IMR-90 (cell line): Measurements from ENCODE around the gene ESAM. TPM values are rescaled to one million over a fixed set of nuclear protein-coding genes. Genes with fewer than 3 reads are reported as not detected.

ENCODE experiments used
- ATAC-seq: fragments of 200-7000 bp; cut with Tn5 transposase; 2 replicates; pipeline ENCODE4 v1.9.1; 2020; ENCODE audit warnings: low read depth, mild to moderate bottlenecking, moderate library complexity
- BruUV-seq: library from RNA; stranded (reverse); fragments of 400-500 nt; replicated peaks from 2 replicates; lab custom pipeline; 2021; lab: Mats Ljungman, UMichigan
- CTCF ChIA-PET: fragments of 300-600 bp; formaldehyde crosslinking; extraction: SDS; loops from one replicate; lab custom pipeline; 2021; ENCODE audit warnings: antibody characterized with exemption; lab: Yijun Ruan, JAX
- POLR2A ChIA-PET: fragments of 300-600 bp; sonication (Branson Sonifier 250); formaldehyde crosslinking; loops from one replicate; lab custom pipeline; 2022; ENCODE audit warnings: antibody characterized with exemption; ENCODE audit not compliant: unreplicated experiment; lab: Charles Lee
- DNase-seq: peaks from one replicate; pipeline ENCODE4 v3.0.0; 2013
- H2AFZ ChIP-seq: replicated peaks from 2 replicates; pipeline ENCODE3; 2013; ENCODE audit warnings: low read length, mild to moderate bottlenecking; ENCODE audit not compliant: poor library complexity
- H2AK5ac ChIP-seq: 2 replicates; pipeline ENCODE4 v1.6.1; 2013; ENCODE audit warnings: low read depth, low read length, inconsistent platforms
- H2AK9ac ChIP-seq: replicated peaks from 2 replicates; pipeline ENCODE3; 2013; ENCODE audit warnings: mild to moderate bottlenecking, low read depth, low read length, moderate library complexity; ENCODE audit not compliant: poor library complexity
- H2BK120ac ChIP-seq: 2 replicates; pipeline ENCODE4 v1.6.1; 2013; ENCODE audit warnings: low read depth, low read length, inconsistent platforms
- H2BK15ac ChIP-seq: 3 replicates; pipeline ENCODE4 v1.6.1; 2013; ENCODE audit warnings: low read depth, low read length, inconsistent platforms
- H2BK20ac ChIP-seq: 2 replicates; pipeline ENCODE4 v1.6.1; 2013; ENCODE audit warnings: low read depth, mild to moderate bottlenecking, inconsistent platforms, low read length, moderate library complexity
- H2BK5ac ChIP-seq: 2 replicates; pipeline ENCODE4 v1.6.1; 2013; ENCODE audit warnings: mild to moderate bottlenecking, low read depth, low read length, inconsistent platforms; ENCODE audit not compliant: poor library complexity, severe bottlenecking
- H3K14ac ChIP-seq: replicated peaks from 2 replicates; pipeline ENCODE4 v1.6.1; 2013; ENCODE audit warnings: low read depth, low read length, inconsistent platforms
- H3K18ac ChIP-seq: 2 replicates; pipeline ENCODE4 v1.6.1; 2013; ENCODE audit warnings: low read depth, low read length, control low read depth
- H3K23ac ChIP-seq: 2 replicates; pipeline ENCODE4 v1.6.1; 2013; ENCODE audit warnings: low read depth, low read length, inconsistent platforms
- H3K27ac ChIP-seq: 2 replicates; pipeline ENCODE4 v1.5.1; 2013; ENCODE audit warnings: mild to moderate bottlenecking, control low read depth, low read length; ENCODE audit not compliant: insufficient read depth
- H3K27me3 ChIP-seq: 2 replicates; pipeline ENCODE4 v1.6.1; 2013; ENCODE audit warnings: low read length; ENCODE audit not compliant: control insufficient read depth, insufficient read depth
- H3K36me3 ChIP-seq: 2 replicates; pipeline ENCODE4 v1.6.1; 2013; ENCODE audit warnings: low read length, mixed read lengths; ENCODE audit not compliant: control insufficient read depth, insufficient read depth
- H3K4ac ChIP-seq: 2 replicates; pipeline ENCODE4 v1.6.1; 2013; ENCODE audit warnings: low read depth, low read length, inconsistent platforms
- H3K4me1 ChIP-seq: 2 replicates; pipeline ENCODE4 v1.6.1; 2013; ENCODE audit warnings: low read length, mixed read lengths; ENCODE audit not compliant: control insufficient read depth, insufficient read depth
- H3K4me2 ChIP-seq: 2 replicates; pipeline ENCODE4 v1.6.1; 2013; ENCODE audit warnings: low read depth, mild to moderate bottlenecking, control low read depth, low read length, moderate library complexity
- H3K4me3 ChIP-seq: 2 replicates; pipeline ENCODE4 v1.5.1; 2013; ENCODE audit warnings: low read depth, mild to moderate bottlenecking, control low read depth, low read length, moderate library complexity; ENCODE audit not compliant: insufficient read depth
- H3K56ac ChIP-seq: 2 replicates; pipeline ENCODE4 v1.6.1; 2013; ENCODE audit warnings: low read length, inconsistent platforms; ENCODE audit not compliant: insufficient read depth; ENCODE audit errors: extremely low read depth
- H3K79me1 ChIP-seq, 2 experiments: 2 replicates each; pipeline ENCODE4 v1.6.1; 2013; ENCODE audit warnings: low read length in 2 of 2, inconsistent platforms in 1 of 2, low read depth in 1 of 2
- H3K9ac ChIP-seq: 2 replicates; pipeline ENCODE4 v1.6.1; 2013; ENCODE audit warnings: low read depth, low read length, control low read depth
- H3K9me1 ChIP-seq: 2 replicates; pipeline ENCODE4 v1.6.1; 2013; ENCODE audit warnings: low read length, inconsistent platforms; ENCODE audit not compliant: insufficient read depth
- H3K9me3 ChIP-seq: 2 replicates; pipeline ENCODE4 v1.6.1; 2013; ENCODE audit warnings: low read length; ENCODE audit not compliant: control insufficient read depth, insufficient read depth
- H4K20me1 ChIP-seq: 2 replicates; pipeline ENCODE4 v1.6.1; 2013; ENCODE audit warnings: low read length, inconsistent platforms; ENCODE audit not compliant: insufficient read depth
- H4K5ac ChIP-seq: 2 replicates; pipeline ENCODE4 v1.6.1; 2013; ENCODE audit warnings: mild to moderate bottlenecking, low read depth, low read length, control low read depth
- H4K8ac ChIP-seq, 2 experiments: 2 replicates each; pipeline ENCODE4 v1.6.1; 2013; ENCODE audit warnings: low read depth in 2 of 2, low read length in 2 of 2, control low read depth in 1 of 2, inconsistent platforms in 1 of 2
- H4K91ac ChIP-seq: 2 replicates; pipeline ENCODE4 v1.6.1; 2013; ENCODE audit warnings: low read depth, low read length, inconsistent platforms; ENCODE audit not compliant: insufficient read depth
- MAZ ChIP-seq: IDR thresholded peaks from 2 replicates; pipeline ENCODE4 v1.6.1; 2012; ENCODE audit warnings: low read depth, mild to moderate bottlenecking, low read length, improper control_type of control experiment, moderate library complexity, borderline replicate concordance
- NFE2L2 ChIP-seq: fragments of 150-350 bp; IDR thresholded peaks from 2 replicates; pipeline ENCODE4 v1.6.1; 2016; ENCODE audit warnings: low read depth, mild to moderate bottlenecking, low read length
- RCOR1 ChIP-seq: IDR thresholded peaks from 2 replicates; pipeline ENCODE4 v1.6.1; 2012; ENCODE audit warnings: mild to moderate bottlenecking, low read length, improper control_type of control experiment; ENCODE audit not compliant: insufficient replicate concordance
- RFX5 ChIP-seq: IDR thresholded peaks from 2 replicates; pipeline ENCODE4 v1.8.0; 2012; ENCODE audit warnings: low read depth, mild to moderate bottlenecking, low read length, moderate library complexity
- WGBS, 2 experiments: methylation state at CpG; one replicate each; pipeline versions ENCODE4 v1.1.5 to v1.1.7; 2013; ENCODE audit warnings: missing lambda C conversion rate in 2 of 2; ENCODE audit not compliant: insufficient read length in 1 of 2; ENCODE audit errors: extremely low coverage in 2 of 2; 5-methylcytosine and 5-hydroxymethylcytosine counted together
- dilution Hi-C: fragments of 300-500 bp; cut with HindIII; formaldehyde crosslinking; loops from one replicate; pipeline ENCODE4 v1.14.3; 2018; ENCODE audit warnings: low sequenced_read_pairs; ENCODE audit not compliant: unreplicated experiment
- in situ Hi-C: fragments of 300-500 bp; cut with MboI; formaldehyde crosslinking; loops from 3 replicates; pipeline ENCODE4 v1.14.3; 2019; ENCODE audit warnings: low sequenced_read_pairs, inconsistent platforms, mixed read lengths
- intact Hi-C: fragments of 100-400 bp; cut with micrococcal nuclease; formaldehyde crosslinking; loops from 2 replicates; pipeline ENCODE4 v1.10.0; 2022
- polyA plus RNA-seq, 3 experiments: library from polyadenylated mRNA; depleted of rRNA; stranded (reverse); fragments of >200 nt; gene quantifications; 2 replicates each; pipeline ENCODE4 v1.2.3, GENCODE V29; 2012; ENCODE audit warnings: low replicate concordance in 1 of 3
- total RNA-seq: library from RNA; depleted of rRNA; stranded (reverse); fragments of >200 nt; gene quantifications from 2 replicates; pipeline ENCODE4 v1.2.3, GENCODE V29; 2012

ESAM gene
- total and polyA plus RNA-seq, 2 of the 4 experiments (the other 2 are of a cell fraction), result under 0.01 to 0.12 TPM

DNA sequence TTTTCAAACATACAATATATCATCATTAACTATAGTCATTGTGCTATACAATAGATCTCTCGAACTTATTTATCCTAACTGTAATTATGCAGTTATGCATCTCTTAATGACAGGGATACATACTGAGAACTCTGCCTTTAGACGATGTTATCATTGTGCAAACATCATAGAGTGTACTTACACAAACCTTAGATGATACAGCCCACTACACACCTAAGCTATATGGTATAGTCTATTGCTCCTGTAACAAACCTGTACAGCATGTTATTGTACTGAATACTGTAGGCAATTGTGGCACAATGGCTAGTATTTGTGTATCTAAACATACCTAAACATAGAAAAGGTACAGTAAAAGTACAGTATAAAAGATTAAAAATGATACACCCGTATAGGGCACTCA lies 49.7 kb downstream of the ESAM start:
- H4K8ac ChIP-seq, result no peak overlapping the region
- no peak overlapping the region for H3K14ac ChIP-seq
- H2AK5ac ChIP-seq, result no peak overlapping the region
- no peak overlapping the region for H3K56ac ChIP-seq
- H3K36me3 ChIP-seq, result no peaks in the 10 kb centered on the region
- TF ChIP-seq NFE2L2 (no peak), RFX5 (no peak), MAZ (no peak), RCOR1 (no peak)
- peaks cover 4% of the 10 kb centered on the region for H3K27me3 ChIP-seq
- dilution Hi-C loops, result no loop called here
- H3K4me3 ChIP-seq, result no peak overlapping the region
- ChIA-PET POLR2A (no interaction called here), CTCF (no interaction called here)
- H2AK9ac ChIP-seq, result no peak overlapping the region
- no peak overlapping the region for H3K23ac ChIP-seq
- H3K18ac ChIP-seq, result no peak overlapping the region
- H3K9me3 ChIP-seq, result peaks cover 6% of the 10 kb centered on the region; the same call in 1 of the 2 replicates
- no peak for DNase-seq
- no peak overlapping the region for H3K4me2 ChIP-seq
- H2AFZ ChIP-seq, result no peak overlapping the region
- H3K4ac ChIP-seq, result no peak overlapping the region
- WGBS, 2 experiments, result no CpG with 5 or more reads among the region's 3 CpGs
- H2BK120ac ChIP-seq, result no peak overlapping the region
- no peak overlapping the region for H4K5ac ChIP-seq
- no peak overlapping the region for H2BK5ac ChIP-seq
- no peaks in the 10 kb centered on the region for H3K79me1 ChIP-seq
- in situ Hi-C loops, result no loop called here
- H3K9me1 ChIP-seq, result no peaks in the 10 kb centered on the region
- H3K4me1 ChIP-seq, result peaks cover 2% of the 10 kb centered on the region; the same call in 1 of the 2 replicates
- no peak overlapping the region for H3K9ac ChIP-seq
- no peak overlapping the region for H3K27ac ChIP-seq
- no TSS peak for BruUV-seq
- H4K20me1 ChIP-seq, result no peaks in the 10 kb centered on the region
- H2BK20ac ChIP-seq, result no peak overlapping the region
- ATAC-seq, result no peak
- H4K91ac ChIP-seq, result no peak overlapping the region
- intact Hi-C loops, result no loop called here
- no peak overlapping the region for H2BK15ac ChIP-seq
